HEK293T (cell line): ENCODE results near the gene BCL2L1.
A peak's percentile ranks its signal among the peaks of the same experiment; 100 is the strongest.
"Not testable (repeated sequence)": the region's sequence is repeated elsewhere in the genome, so short reads cannot be mapped to it uniquely, and the experiment has no call there.

Experiments
- CTCF ChIA-PET: fragments of 350-600 bp; formaldehyde crosslinking; extraction: SDS; loops from one replicate; lab custom pipeline; 2021; ENCODE audit warnings: antibody characterized with exemption, inconsistent platforms; lab: Yijun Ruan, JAX
- POLR2A ChIA-PET: fragments of 350-600 bp; formaldehyde crosslinking; extraction: SDS; loops from one replicate; lab custom pipeline; 2020; ENCODE audit warnings: antibody characterized with exemption, inconsistent platforms; lab: Yijun Ruan, JAX
- DNase-seq: peaks from one replicate; pipeline ENCODE4 v3.0.0; 2012; ENCODE audit warnings: mixed read lengths; ENCODE audit errors: extremely low spot score
- ARNT ChIP-seq: fragments of 450-650 bp; IDR thresholded peaks from 2 replicates; pipeline ENCODE4 v1.6.1; 2017; ENCODE audit warnings: mild to moderate bottlenecking
- BHLHE40 ChIP-seq: fragments of 450-650 bp; IDR thresholded peaks from 2 replicates; pipeline ENCODE4 v1.6.1; 2016; ENCODE audit warnings: mild to moderate bottlenecking, moderate library complexity, borderline replicate concordance
- CTBP1 ChIP-seq: fragments of 450-650 bp; IDR thresholded peaks from 2 replicates; pipeline ENCODE4 v1.6.1; 2016; ENCODE audit warnings: borderline replicate concordance
- ELF4 ChIP-seq: fragments of 450-650 bp; IDR thresholded peaks from 2 replicates; pipeline ENCODE4 v1.6.1; 2017; ENCODE audit warnings: antibody characterized with exemption
- FOXA1 ChIP-seq: fragments of 450-650 bp; IDR thresholded peaks from 2 replicates; pipeline ENCODE4 v1.6.1; 2016; ENCODE audit warnings: mild to moderate bottlenecking
- FOXK2 ChIP-seq: fragments of 450-650 bp; IDR thresholded peaks from 2 replicates; pipeline ENCODE4 v1.6.1; 2016; ENCODE audit warnings: mild to moderate bottlenecking
- FOXM1 ChIP-seq: fragments of 450-650 bp; IDR thresholded peaks from 2 replicates; pipeline ENCODE4 v1.6.1; 2017; ENCODE audit warnings: mild to moderate bottlenecking, borderline replicate concordance
- HDGF ChIP-seq: fragments of 450-650 bp; IDR thresholded peaks from 2 replicates; pipeline ENCODE4 v1.6.1; 2017; ENCODE audit warnings: antibody characterized with exemption, borderline replicate concordance
- L3MBTL2 ChIP-seq: fragments of 450-650 bp; conservative IDR thresholded peaks from 2 replicates; pipeline ENCODE4 v1.6.1; 2016; ENCODE audit warnings: mild to moderate bottlenecking
- LEF1 ChIP-seq: fragments of 450-650 bp; IDR thresholded peaks from 2 replicates; pipeline ENCODE4 v1.6.1; 2017; ENCODE audit warnings: mild to moderate bottlenecking, borderline replicate concordance
- NFRKB ChIP-seq: fragments of 450-650 bp; IDR thresholded peaks from 2 replicates; pipeline ENCODE4 v1.6.1; 2016; ENCODE audit warnings: mild to moderate bottlenecking, moderate library complexity
- PKNOX1 ChIP-seq: fragments of 450-650 bp; IDR thresholded peaks from 2 replicates; pipeline ENCODE4 v1.6.1; 2016
- SP1 ChIP-seq: fragments of 450-650 bp; IDR thresholded peaks from 2 replicates; pipeline ENCODE4 v1.6.1; 2017
- SUZ12 ChIP-seq: fragments of 450-650 bp; IDR thresholded peaks from 2 replicates; pipeline ENCODE4 v1.6.1; 2016; ENCODE audit warnings: mild to moderate bottlenecking
- TARDBP ChIP-seq: fragments of 450-650 bp; IDR thresholded peaks from 2 replicates; pipeline ENCODE4 v1.6.1; 2016
- ZNF384 ChIP-seq: fragments of 450-650 bp; IDR thresholded peaks from 2 replicates; pipeline ENCODE4 v1.6.1; 2016

BCL2L1 gene

GRCh38 chr20:31648104-31648503 lies 74.6 kb downstream of the BCL2L1 start:
- CTCF ChIA-PET: interaction anchor here (0.7 to 1.3 kb wide), 2 partner anchors 13 to 14 kb away, joined by 3 to 7 read pairs; no protein-coding TSS in a partner anchor
- TF ChIP-seq PKNOX1: 0 out of 2 replicates have a peak, but pooled peaks have one; percentile 7
- POLR2A ChIA-PET, DNase-seq: not testable (repeated sequence)

DNA sequence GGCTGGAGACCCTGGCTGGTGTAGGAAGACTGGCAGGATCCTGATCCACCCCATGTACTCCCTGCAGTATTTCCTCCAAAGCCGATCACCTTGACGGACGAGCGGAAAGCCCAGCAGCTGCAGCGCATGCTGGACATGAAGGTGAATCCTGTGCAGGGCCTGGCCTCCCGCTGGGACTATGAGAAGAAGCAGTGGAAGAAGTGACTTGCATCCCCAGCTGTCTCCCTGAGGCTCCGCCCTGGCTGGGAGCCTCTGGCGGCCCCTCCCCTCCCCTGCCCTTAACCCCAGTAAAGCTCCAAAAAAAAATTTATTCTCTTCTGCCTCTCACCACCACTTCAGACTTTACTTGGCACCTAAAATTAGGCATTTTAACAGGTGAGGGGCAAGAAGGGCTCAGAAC lies 78.0 kb downstream of the BCL2L1 start:
- CTCF ChIA-PET: interaction anchor here (0.7 kb wide), 1 partner anchor 10 kb away, joined by 3 read pairs; no protein-coding TSS in a partner anchor
- TF ChIP-seq ZNF384 (no peak), BHLHE40 (no peak)
- POLR2A ChIA-PET: interaction anchor here (1.0 to 1.3 kb wide), 2 partner anchors 14 to 78 kb away, joined by 3 to 4 read pairs; partner anchors contain the start of gene BCL2L1
- DNase-seq: no peak

GRCh38 chr20:31643522-31643921 lies 79.1 kb downstream of the BCL2L1 start:
- ChIA-PET CTCF (interaction anchor here (1.5 kb wide), 1 partner anchor 9 kb away, joined by 4 read pairs; no protein-coding TSS in a partner anchor), POLR2A (no interaction called here)
- no peak for DNase-seq
- TF ChIP-seq FOXM1: no peak
- TF ChIP-seq CTBP1: no peak
- no peak for TF ChIP-seq PKNOX1
- TF ChIP-seq SUZ12: no peak
- no peak for TF ChIP-seq LEF1
- TF ChIP-seq ZNF384: no peak

- TF ChIP-seq NFRKB (no peak), L3MBTL2 (no peak), ARNT (no peak)
- CTCF ChIA-PET: interaction anchor here (1.5 kb wide), 1 partner anchor 9 kb away, joined by 4 read pairs; no protein-coding TSS in a partner anchor
- POLR2A ChIA-PET: no interaction called here
- DNase-seq: no peak
Measured at GRCh38 chr20:31642837-31643236, 79.8 kb downstream of the BCL2L1 start.

GRCh38 chr20:31641391-31641790 lies 81.3 kb downstream of the BCL2L1 start:
- TF ChIP-seq NFRKB (no peak), BHLHE40 (no peak), FOXM1 (no peak), PKNOX1 (no peak), FOXA1 (no peak), SP1 (no peak), HDGF (no peak), L3MBTL2 (no peak), SUZ12 (no peak), TARDBP (no peak), CTBP1 (no peak), LEF1 (no peak), FOXK2 (no peak), ARNT (no peak), ZNF384 (no peak), ELF4 (no peak)
- POLR2A ChIA-PET: no interaction called here
- no peak for DNase-seq
- CTCF ChIA-PET: interaction anchor here (0.6 to 1.1 kb wide), 2 partner anchors 20 to 205 kb away, joined by 3 to 4 read pairs; no protein-coding TSS in a partner anchor

- TF ChIP-seq FOXM1: no peak
- no peak for TF ChIP-seq HDGF
- no peak for TF ChIP-seq TARDBP
- TF ChIP-seq FOXK2: no peak
- no peak for TF ChIP-seq L3MBTL2
- no peak for TF ChIP-seq ZNF384
- TF ChIP-seq BHLHE40: no peak
- TF ChIP-seq FOXA1: no peak
- no peak for TF ChIP-seq SP1
- TF ChIP-seq ELF4: no peak
- no peak for TF ChIP-seq PKNOX1
- no peak for TF ChIP-seq ARNT
- no peak for TF ChIP-seq SUZ12
- no peak for TF ChIP-seq CTBP1
- no peak for TF ChIP-seq LEF1
- no peak for TF ChIP-seq NFRKB
- ChIA-PET CTCF (interaction anchor here (1.1 to 1.4 kb wide), 2 partner anchors 21 to 84 kb away, joined by 3 to 4 read pairs; no protein-coding TSS in a partner anchor), POLR2A (interaction anchor here (0.7 to 1.0 kb wide), 2 partner anchors 22 to 57 kb away, joined by 3 to 4 read pairs; no protein-coding TSS in a partner anchor)
- no peak for DNase-seq
Measured at GRCh38 chr20:31640259-31640658, 82.4 kb downstream of the BCL2L1 start.
